OCI-LY3 (cell line): ENCODE measurements around the gene SLCO2B1.

Experiments
- H2AFZ ChIP-seq: fragments of 200-600, 300-600 bp; shearing (Covaris generic); 2 replicates; pipeline ENCODE4 v1.6.0; 2014; ENCODE audit warnings: antibody characterized with exemption, low read depth, low read length
- H3K27ac ChIP-seq: fragments of 200-600, 300-600 bp; sonication (generic); 2 replicates; pipeline ENCODE4 v1.5.1; 2014; ENCODE audit warnings: mild to moderate bottlenecking, low read length, moderate library complexity, mixed read lengths
- H3K27me3 ChIP-seq: fragments of 200-600, 300-600 bp; sonication (generic); 2 replicates; pipeline ENCODE4 v1.6.1; 2014; ENCODE audit warnings: low read depth, low read length, mixed read lengths
- H3K36me3 ChIP-seq: fragments of 200-600, 300-600 bp; sonication (generic); replicated peaks from 2 replicates; pipeline ENCODE3; 2014; ENCODE audit warnings: low read depth, low read length, mixed read lengths
- H3K4me1 ChIP-seq: fragments of 300-600, 200-600 bp; sonication (generic); 2 replicates; pipeline ENCODE4 v1.6.1; 2014; ENCODE audit warnings: low read length, mixed read lengths
- H3K4me2 ChIP-seq: fragments of 200-600, 300-600 bp; sonication (generic); 2 replicates; pipeline ENCODE4 v1.6.1; 2014; ENCODE audit warnings: low read length, mixed read lengths
- H3K4me3 ChIP-seq: fragments of 300-600, 200-600 bp; sonication (generic); 2 replicates; pipeline ENCODE4 v1.5.1; 2014; ENCODE audit warnings: antibody characterized with exemption, mild to moderate bottlenecking, low read length, moderate library complexity
- H3K79me2 ChIP-seq: fragments of 300-600, 200-600 bp; shearing (Covaris generic); 2 replicates; pipeline ENCODE4 v1.6.1; 2014; ENCODE audit warnings: mild to moderate bottlenecking, low read length, mixed read lengths
- H3K9ac ChIP-seq: fragments of 300-600, 200-600 bp; shearing (Covaris generic); 2 replicates; pipeline ENCODE4 v1.6.0; 2014; ENCODE audit warnings: mild to moderate bottlenecking, low read length, moderate library complexity
- H3K9me3 ChIP-seq: fragments of 200-600, 300-600 bp; shearing (Covaris generic); 2 replicates; pipeline ENCODE4 v1.6.1; 2014; ENCODE audit warnings: low read length, mixed read lengths; ENCODE audit not compliant: insufficient read depth
- H4K20me1 ChIP-seq: fragments of 200-600, 300-600 bp; sonication (generic); 2 replicates; pipeline ENCODE4 v1.6.1; 2016; ENCODE audit warnings: low read length, mixed read lengths; ENCODE audit not compliant: insufficient read depth
- CTCF ChIP-seq: fragments of 200-600, 300-600 bp; sonication (generic); IDR thresholded peaks from 2 replicates; pipeline ENCODE4 v1.5.1; 2014; ENCODE audit warnings: antibody characterized with exemption, low read length, low read depth
- EZH2phosphoT487 ChIP-seq: fragments of 200-600 bp; shearing (Covaris generic); IDR thresholded peaks from 2 replicates; pipeline ENCODE4 v1.6.1; 2018; ENCODE audit warnings: antibody characterized with exemption, mixed run types, low read depth

Gene SLCO2B1

DNA sequence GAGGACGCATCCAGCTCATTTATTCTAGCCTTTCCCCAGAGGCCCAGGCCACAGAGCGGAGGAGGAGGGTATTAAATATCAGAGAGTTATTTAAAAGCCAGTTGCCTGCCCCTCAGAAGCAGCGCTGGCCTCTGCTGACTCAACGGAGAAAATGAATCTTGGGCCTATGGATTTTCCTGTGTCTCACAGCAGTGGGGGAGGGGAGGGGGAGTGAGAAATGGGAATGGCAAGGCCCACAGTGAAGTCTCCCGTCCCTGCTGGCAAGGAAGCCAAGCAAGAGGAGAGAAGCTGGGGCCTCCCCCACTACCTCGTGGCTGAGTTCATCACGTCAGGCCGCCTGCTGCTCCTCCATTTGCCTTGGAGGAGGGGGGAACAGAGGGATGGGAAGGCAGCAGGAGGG is 85.2 kb downstream of the SLCO2B1 start:
- no peak overlapping the region for H3K4me3 ChIP-seq
- no peak overlapping the region for H3K9ac ChIP-seq
- peaks cover 6% of the 10 kb centered on the region; the same call in 1 of the 2 replicates for H4K20me1 ChIP-seq
- no peaks in the 10 kb centered on the region for H3K79me2 ChIP-seq
- no peaks in the 10 kb centered on the region for H3K9me3 ChIP-seq
- H3K36me3 ChIP-seq = no peaks in the 10 kb centered on the region
- TF ChIP-seq CTCF = no peak
- no peak for TF ChIP-seq EZH2phosphoT487
- H3K4me1 ChIP-seq = no peaks in the 10 kb centered on the region
- no peak overlapping the region for H3K4me2 ChIP-seq
- H2AFZ ChIP-seq = no peak overlapping the region
- H3K27me3 ChIP-seq = peaks cover 1% of the 10 kb centered on the region; the same call in 1 of the 2 replicates
- no peak overlapping the region for H3K27ac ChIP-seq

DNA sequence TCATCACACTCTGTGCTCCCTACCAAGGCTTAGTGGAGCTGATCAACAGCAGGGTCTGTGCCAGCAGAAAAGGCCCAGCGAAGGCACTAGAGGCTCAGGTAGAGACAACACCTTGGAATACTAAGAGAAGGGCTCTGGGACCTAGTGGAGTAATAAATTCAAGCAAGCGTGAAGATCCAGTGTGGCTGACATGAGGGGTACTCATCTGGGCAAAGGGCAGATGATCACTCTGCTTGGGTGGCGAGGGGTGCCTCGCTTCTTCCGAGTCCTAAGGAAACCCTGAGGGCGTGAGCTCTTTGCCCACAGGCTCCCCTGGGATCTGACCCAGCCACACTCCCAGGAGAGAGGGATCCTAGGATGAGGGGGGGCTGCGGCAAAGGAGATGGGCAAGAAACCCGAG is 86.1 kb downstream of the SLCO2B1 start:
- Histone ChIP-seq H3K4me2 (no peak overlapping the region), H3K27ac (no peak overlapping the region), H4K20me1 (peaks cover 6% of the 10 kb centered on the region; the same call in 1 of the 2 replicates)

GRCh38 chr11:75238595-75239440 is 87.9 kb downstream of the SLCO2B1 start:
- no peaks in the 10 kb centered on the region for H3K9me3 ChIP-seq
- no peaks in the 10 kb centered on the region for H3K27me3 ChIP-seq
- no peak overlapping the region for H3K4me3 ChIP-seq
- H3K4me2 ChIP-seq = no peak overlapping the region
- no peaks in the 10 kb centered on the region for H3K4me1 ChIP-seq
- H3K9ac ChIP-seq = no peak overlapping the region
- no peaks in the 10 kb centered on the region for H3K36me3 ChIP-seq
- no peaks in the 10 kb centered on the region for H3K79me2 ChIP-seq
- H2AFZ ChIP-seq = no peak overlapping the region
- peaks cover 6% of the 10 kb centered on the region; the same call in 1 of the 2 replicates for H4K20me1 ChIP-seq
- H3K27ac ChIP-seq = no peak overlapping the region
- TF ChIP-seq EZH2phosphoT487 (no peak), CTCF (no peak)

More for the DNA sequence above, 86.1 kb downstream of the SLCO2B1 start:
- Histone ChIP-seq H2AFZ (no peak overlapping the region), H3K9ac (no peak overlapping the region), H3K27me3 (no peaks in the 10 kb centered on the region), H3K36me3 (no peaks in the 10 kb centered on the region), H3K4me1 (no peaks in the 10 kb centered on the region), H3K79me2 (no peaks in the 10 kb centered on the region), H3K9me3 (no peaks in the 10 kb centered on the region), H3K4me3 (no peak overlapping the region)
- TF ChIP-seq CTCF (no peak), EZH2phosphoT487 (no peak)

DNA sequence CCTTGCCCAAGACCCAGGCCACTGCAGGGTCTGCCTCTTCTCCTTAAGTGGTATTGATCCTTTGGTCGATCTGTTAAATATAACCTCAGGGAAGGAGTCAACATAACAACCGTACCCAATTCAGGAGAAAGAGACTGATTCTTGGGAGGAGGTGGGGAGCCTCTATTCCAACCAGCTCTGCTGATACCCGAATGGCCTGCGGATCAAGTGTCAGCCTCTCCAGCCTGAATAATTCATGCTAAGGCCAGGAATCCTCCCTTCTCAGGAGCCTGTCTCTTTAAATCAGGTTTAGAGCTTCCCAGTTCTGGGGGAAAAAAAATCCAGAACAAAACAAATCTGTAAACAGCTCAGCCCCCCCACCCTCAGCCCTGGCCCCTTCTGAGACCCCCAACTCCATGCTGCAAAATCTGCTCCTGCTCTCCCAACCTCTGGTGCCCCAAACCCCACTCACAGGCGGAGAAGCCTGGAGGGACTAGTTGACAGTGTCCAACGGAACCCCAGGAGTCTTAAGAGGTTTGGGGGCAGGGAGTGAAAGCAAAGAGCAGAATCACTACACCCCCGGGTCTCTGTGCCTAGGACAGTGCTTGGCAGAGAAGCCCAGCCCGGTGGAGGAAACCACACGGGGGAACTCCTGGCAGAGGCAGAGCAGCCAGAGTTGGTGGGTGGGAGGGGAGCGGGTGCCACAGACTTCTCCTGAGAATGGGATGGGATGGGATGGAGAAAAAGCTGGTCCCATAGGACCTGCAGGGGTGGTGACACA is 88.8 kb downstream of the SLCO2B1 start:
- no peak overlapping the region for H3K9ac ChIP-seq
- TF ChIP-seq CTCF = no peak
- TF ChIP-seq EZH2phosphoT487 = no peak
- no peak overlapping the region for H3K4me2 ChIP-seq

More for the DNA sequence above, 88.8 kb downstream of the SLCO2B1 start:
- Histone ChIP-seq H3K27ac (no peak overlapping the region), H4K20me1 (peaks cover under 1% of the 10 kb centered on the region; the same call in 1 of the 2 replicates), H3K9me3 (no peaks in the 10 kb centered on the region), H3K79me2 (no peaks in the 10 kb centered on the region), H3K4me1 (no peaks in the 10 kb centered on the region), H3K4me3 (no peak overlapping the region), H3K27me3 (no peaks in the 10 kb centered on the region), H2AFZ (no peak overlapping the region), H3K36me3 (no peaks in the 10 kb centered on the region)
